ENCODE results near the gene FBLIM1.

GRCh38 chr1:15833069-15833679, 74.6 kb downstream of the FBLIM1 start:
- no peak for TF ChIP-seq EZH2phosphoT487 (IDR thresholded peaks at IDR 0.05; ENCODE audit: borderline replicate concordance, low read length)
- TF ChIP-seq, protein P1, sequence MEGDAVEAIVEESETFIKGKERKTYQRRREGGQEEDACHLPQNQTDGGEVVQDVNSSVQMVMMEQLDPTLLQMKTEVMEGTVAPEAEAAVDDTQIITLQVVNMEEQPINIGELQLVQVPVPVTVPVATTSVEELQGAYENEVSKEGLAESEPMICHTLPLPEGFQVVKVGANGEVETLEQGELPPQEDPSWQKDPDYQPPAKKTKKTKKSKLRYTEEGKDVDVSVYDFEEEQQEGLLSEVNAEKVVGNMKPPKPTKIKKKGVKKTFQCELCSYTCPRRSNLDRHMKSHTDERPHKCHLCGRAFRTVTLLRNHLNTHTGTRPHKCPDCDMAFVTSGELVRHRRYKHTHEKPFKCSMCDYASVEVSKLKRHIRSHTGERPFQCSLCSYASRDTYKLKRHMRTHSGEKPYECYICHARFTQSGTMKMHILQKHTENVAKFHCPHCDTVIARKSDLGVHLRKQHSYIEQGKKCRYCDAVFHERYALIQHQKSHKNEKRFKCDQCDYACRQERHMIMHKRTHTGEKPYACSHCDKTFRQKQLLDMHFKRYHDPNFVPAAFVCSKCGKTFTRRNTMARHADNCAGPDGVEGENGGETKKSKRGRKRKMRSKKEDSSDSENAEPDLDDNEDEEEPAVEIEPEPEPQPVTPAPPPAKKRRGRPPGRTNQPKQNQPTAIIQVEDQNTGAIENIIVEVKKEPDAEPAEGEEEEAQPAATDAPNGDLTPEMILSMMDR (IDR thresholded peaks at IDR 0.05; ENCODE audit: low read depth, low read length, poor library complexity, severe bottlenecking): no peak
